ENCODE data around the gene TNRC6B.
"Not testable (repeated sequence)": the region's sequence is repeated elsewhere in the genome, so short reads cannot be mapped to it uniquely, and the experiment has no call there.

Gene TNRC6B

GRCh38 chr22:40366068-40366467, 188.3 kb downstream of the TNRC6B start:
- POLR2A ChIA-PET = no interaction called here

GRCh38 chr22:40367342-40367741, 189.6 kb downstream of the TNRC6B start:
- CTCF ChIA-PET = no interaction called here
- TF ChIP-seq FOXK2 (IDR thresholded peaks at IDR 0.05) = no peak
- no peak for TF ChIP-seq LEF1 (IDR thresholded peaks at IDR 0.05; ENCODE audit: borderline replicate concordance)
- TF ChIP-seq PKNOX1 (IDR thresholded peaks at IDR 0.05) = no peak
- no peak for TF ChIP-seq CTBP1 (IDR thresholded peaks at IDR 0.05; ENCODE audit: borderline replicate concordance)
- no peak for TF ChIP-seq NFRKB (IDR thresholded peaks at IDR 0.05)
- TF ChIP-seq ELF4 (IDR thresholded peaks at IDR 0.05) = no peak
- no peak for DNase-seq (ENCODE audit: extremely low spot score)
- POLR2A ChIA-PET = no interaction called here

More at GRCh38 chr22:40366068-40366467, 188.3 kb downstream of the TNRC6B start:
- DNase-seq (ENCODE audit: extremely low spot score) = no peak
- CTCF ChIA-PET = no interaction called here
- no peak for TF ChIP-seq TARDBP (IDR thresholded peaks at IDR 0.05)
- TF ChIP-seq SP1 (IDR thresholded peaks at IDR 0.05) = no peak
- TF ChIP-seq ELF4 (IDR thresholded peaks at IDR 0.05) = no peak
- TF ChIP-seq FOXA1 (IDR thresholded peaks at IDR 0.05) = no peak
- TF ChIP-seq NFRKB (IDR thresholded peaks at IDR 0.05) = no peak
- TF ChIP-seq CTBP1 (IDR thresholded peaks at IDR 0.05; ENCODE audit: borderline replicate concordance) = no peak
- no peak for TF ChIP-seq SUZ12 (IDR thresholded peaks at IDR 0.05)
- TF ChIP-seq BHLHE40 (IDR thresholded peaks at IDR 0.05; ENCODE audit: borderline replicate concordance) = no peak

- ChIA-PET POLR2A (no interaction called here), CTCF (no interaction called here)
- no peak for TF ChIP-seq SP1 (IDR thresholded peaks at IDR 0.05)
- no peak for TF ChIP-seq FOXK2 (IDR thresholded peaks at IDR 0.05)
- no peak for TF ChIP-seq PKNOX1 (IDR thresholded peaks at IDR 0.05)
- TF ChIP-seq LEF1 (IDR thresholded peaks at IDR 0.05; ENCODE audit: borderline replicate concordance) = no peak
- no peak for TF ChIP-seq SUZ12 (IDR thresholded peaks at IDR 0.05)
- no peak for TF ChIP-seq CTBP1 (IDR thresholded peaks at IDR 0.05; ENCODE audit: borderline replicate concordance)
- TF ChIP-seq FOXA1 (IDR thresholded peaks at IDR 0.05) = no peak
- TF ChIP-seq BHLHE40 (IDR thresholded peaks at IDR 0.05; ENCODE audit: borderline replicate concordance) = no peak
- TF ChIP-seq L3MBTL2 (conservative IDR thresholded peaks at IDR 0.05) = no peak
- TF ChIP-seq NFRKB (IDR thresholded peaks at IDR 0.05) = no peak
- TF ChIP-seq ZNF384 (IDR thresholded peaks at IDR 0.05) = no peak
- no peak for TF ChIP-seq ELF4 (IDR thresholded peaks at IDR 0.05)
- TF ChIP-seq TARDBP (IDR thresholded peaks at IDR 0.05) = no peak
- TF ChIP-seq FOXM1 (IDR thresholded peaks at IDR 0.05; ENCODE audit: borderline replicate concordance) = no peak
- TF ChIP-seq ARNT (IDR thresholded peaks at IDR 0.05) = no peak
- no peak for DNase-seq (ENCODE audit: extremely low spot score)
Observed at GRCh38 chr22:40368016-40368415, 190.3 kb downstream of the TNRC6B start.

GRCh38 chr22:40368836-40369235, 191.1 kb downstream of the TNRC6B start:
- CTCF ChIA-PET = no interaction called here
- POLR2A ChIA-PET = no interaction called here
- TF ChIP-seq FOXM1 (IDR thresholded peaks at IDR 0.05; ENCODE audit: borderline replicate concordance) = no peak
- TF ChIP-seq SP1 (IDR thresholded peaks at IDR 0.05) = no peak
- TF ChIP-seq FOXK2 (IDR thresholded peaks at IDR 0.05) = no peak
- TF ChIP-seq PKNOX1 (IDR thresholded peaks at IDR 0.05) = no peak
- no peak for TF ChIP-seq CTBP1 (IDR thresholded peaks at IDR 0.05; ENCODE audit: borderline replicate concordance)
- no peak for TF ChIP-seq ZNF384 (IDR thresholded peaks at IDR 0.05)
- no peak for TF ChIP-seq BHLHE40 (IDR thresholded peaks at IDR 0.05; ENCODE audit: borderline replicate concordance)
- no peak for TF ChIP-seq SUZ12 (IDR thresholded peaks at IDR 0.05)
- no peak for TF ChIP-seq FOXA1 (IDR thresholded peaks at IDR 0.05)
- no peak for DNase-seq (ENCODE audit: extremely low spot score)

- DNase-seq (ENCODE audit: extremely low spot score) = no peak
- ChIA-PET CTCF (no interaction called here), POLR2A (no interaction called here)
- TF ChIP-seq FOXM1 (IDR thresholded peaks at IDR 0.05; ENCODE audit: borderline replicate concordance) = no peak
- no peak for TF ChIP-seq SUZ12 (IDR thresholded peaks at IDR 0.05)
Observed at GRCh38 chr22:40374567-40374966, 196.8 kb downstream of the TNRC6B start.

GRCh38 chr22:40376149-40376548, 198.4 kb downstream of the TNRC6B start:
- CTCF ChIA-PET = interaction anchor here (0.6 kb wide), 1 partner anchor 169 kb away, joined by 3 read pairs; no protein-coding TSS in a partner anchor
- TF ChIP-seq SUZ12 (IDR thresholded peaks at IDR 0.05) (no peak), PKNOX1 (IDR thresholded peaks at IDR 0.05) (peak; percentile 34; the same call in 1 of the 2 replicates), ARNT (IDR thresholded peaks at IDR 0.05) (no peak)
- POLR2A ChIA-PET = no interaction called here
- no peak for DNase-seq (ENCODE audit: extremely low spot score)

GRCh38 chr22:40377931-40378330, 200.2 kb downstream of the TNRC6B start:
- ChIA-PET POLR2A (interaction anchor here (1.7 kb wide), 1 partner anchor 274 kb away, joined by 5 read pairs; no protein-coding TSS in a partner anchor), CTCF (no interaction called here)
- DNase-seq (ENCODE audit: extremely low spot score) = no peak
- TF ChIP-seq PKNOX1 (IDR thresholded peaks at IDR 0.05) (no peak), SP1 (IDR thresholded peaks at IDR 0.05) (no peak), ZNF384 (IDR thresholded peaks at IDR 0.05) (no peak), BHLHE40 (IDR thresholded peaks at IDR 0.05; ENCODE audit: borderline replicate concordance) (no peak)

- POLR2A ChIA-PET = interaction anchor here (0.6 kb wide), 1 partner anchor 128 kb away, joined by 3 read pairs; no protein-coding TSS in a partner anchor
- CTCF ChIA-PET = not testable (repeated sequence)
Observed at GRCh38 chr22:40378448-40378847, 200.7 kb downstream of the TNRC6B start.

More at GRCh38 chr22:40378448-40378847, 200.7 kb downstream of the TNRC6B start:
- DNase-seq (ENCODE audit: extremely low spot score) = not testable (repeated sequence)

Measured in HEK293T (cell line).